K562 (cell line): ENCODE data around the gene FOXJ2. TPM values are rescaled to one million over a fixed set of nuclear protein-coding genes. Genes with fewer than 3 reads are reported as not detected.

Experiments
- ARNT ChIP-seq, 2 experiments: fragments of 450-650 bp; IDR thresholded peaks; 2 replicates each; pipeline ENCODE4 v1.6.1; 2016; ENCODE audit warnings: mild to moderate bottlenecking in 1 of 2
- ELF2 ChIP-seq: fragments of 250-450 bp; sonication (Bioruptor Pico); IDR thresholded peaks from 2 replicates; pipeline ENCODE4 v1.5.0; 2021; ENCODE audit warnings: mild to moderate bottlenecking
- EP300 ChIP-seq: IDR thresholded peaks from 2 replicates; pipeline ENCODE4 v1.6.1; 2012; ENCODE audit warnings: low read length, improper control_type of control experiment
- EP400 ChIP-seq: fragments of 450-650 bp; IDR thresholded peaks from 2 replicates; pipeline ENCODE4 v1.6.1; 2017; ENCODE audit warnings: antibody characterized with exemption, mild to moderate bottlenecking, moderate library complexity
- ERF ChIP-seq: fragments of 450-650 bp; formaldehyde crosslinking; IDR thresholded peaks from 2 replicates; pipeline ENCODE4 v1.4.0; 2020; ENCODE audit warnings: mild to moderate bottlenecking, mixed read lengths
- MEF2D ChIP-seq: conservative IDR thresholded peaks from 2 replicates; pipeline ENCODE4 v1.6.1; 2016; ENCODE audit warnings: low read depth, missing genetic modification characterization, missing compliant biosample characterization
- NR2C2 ChIP-seq, 2 experiments: fragments of 200-800 bp in 1 of 2; sonication (Bioruptor generic) in 1 of 2; sonication (generic) in 1 of 2; formaldehyde crosslinking in 1 of 2; IDR thresholded peaks; 2 replicates each; pipeline versions ENCODE4 v1.6.1 to v1.8.0; 2016 to 2022; ENCODE audit warnings: mild to moderate bottlenecking in 1 of 2, missing compliant biosample characterization in 1 of 2, missing genetic modification characterization in 1 of 2, missing genetic modification reagents in 1 of 2
- PYGO2 ChIP-seq: fragments of 450-650 bp; IDR thresholded peaks from 2 replicates; pipeline ENCODE4 v1.6.1; 2016; ENCODE audit warnings: mild to moderate bottlenecking, missing genetic modification characterization, moderate library complexity, missing compliant biosample characterization
- RREB1 ChIP-seq: fragments of 250-450 bp; sonication (Bioruptor Pico); IDR thresholded peaks from 2 replicates; pipeline ENCODE4 v1.4.0; 2020
- TCFL5 ChIP-seq: fragments of 250-450 bp; sonication (Bioruptor Pico); conservative IDR thresholded peaks from 2 replicates; pipeline ENCODE4 v1.6.1; 2021; ENCODE audit warnings: mild to moderate bottlenecking, moderate library complexity, matching md5 sums
- TRIM24 ChIP-seq, 2 experiments: fragments of 450-650 bp; IDR thresholded peaks; 2 replicates each; pipeline ENCODE4 v1.6.1; 2016
- ZBTB43 ChIP-seq: sonication (generic); formaldehyde crosslinking; IDR thresholded peaks from 2 replicates; pipeline ENCODE4 v1.8.0; 2023; ENCODE audit warnings: mild to moderate bottlenecking, missing genetic modification reagents
- ZNF133 ChIP-seq: fragments of 250-450 bp; sonication (Bioruptor Pico); IDR thresholded peaks from 2 replicates; pipeline ENCODE4 v1.4.0; 2020; ENCODE audit warnings: mild to moderate bottlenecking
- ZNF174 ChIP-seq: fragments of 250-450 bp; sonication (Bioruptor Pico); IDR thresholded peaks from 2 replicates; pipeline ENCODE4 v1.4.0; 2020; ENCODE audit warnings: mild to moderate bottlenecking
- ZNF280A ChIP-seq: fragments of 450-650 bp; IDR thresholded peaks from 2 replicates; pipeline ENCODE4 v1.6.1; 2018; ENCODE audit warnings: mild to moderate bottlenecking, low read depth; ENCODE audit not compliant: partially characterized antibody
- ZNF511 ChIP-seq: sonication (generic); formaldehyde crosslinking; IDR thresholded peaks from 2 replicates; pipeline ENCODE4 v1.8.0; 2022; ENCODE audit warnings: mild to moderate bottlenecking, missing genetic modification reagents
- polyA plus RNA-seq, 8 experiments: library from polyadenylated mRNA; depleted of rRNA in 4 of 8; stranded (reverse) in 5 of 8; unstranded in 3 of 8; fragments of >200 nt; fragmentation: Nextera tagmentation in 2 of 8; fragmentation: Illumina TruSeq in 1 of 8; extraction: Ambion mirVana in 2 of 8; extraction: Trizol in 1 of 8; gene quantifications; 2 replicates each; pipeline versions ENCODE4 v1.2.1 to v1.2.3, GENCODE V29; 2011 to 2014; ENCODE audit warnings: inconsistent platforms in 1 of 8, missing spikeins in 1 of 8
- total RNA-seq, 7 experiments: library from RNA; depleted of rRNA in 6 of 7; stranded (reverse); fragments of >200 nt in 6 of 7; fragmentation: Illumina TruSeq in 2 of 7; extraction: Trizol in 2 of 7; gene quantifications; 2 replicates each; pipeline versions ENCODE4 v1.2.1 to v1.2.3, GENCODE V29; 2011 to 2021; ENCODE audit warnings: low replicate concordance in 1 of 7
- TF ChIP-seq, protein P1 (sequence below), 2 experiments: IDR thresholded peaks; 2 replicates each; pipeline ENCODE4 v1.6.1; 2011; ENCODE audit warnings: borderline replicate concordance in 1 of 2, control low read depth in 1 of 2, low read depth in 1 of 2, low read length in 1 of 2, mild to moderate bottlenecking in 1 of 2, mixed read lengths in 1 of 2, moderate library complexity in 1 of 2; ENCODE audit not compliant: insufficient read depth in 1 of 2, insufficient read length in 1 of 2, poor library complexity in 1 of 2, severe bottlenecking in 1 of 2; ENCODE audit errors: extremely low read depth in 1 of 2

Gene FOXJ2
- total and polyA plus RNA-seq, 9 of the 15 experiments (the other 6 are each of a cell fraction or from before 2014, with no cell fraction given): 1.0 to 7.5 (median 2.4) TPM

DNA sequence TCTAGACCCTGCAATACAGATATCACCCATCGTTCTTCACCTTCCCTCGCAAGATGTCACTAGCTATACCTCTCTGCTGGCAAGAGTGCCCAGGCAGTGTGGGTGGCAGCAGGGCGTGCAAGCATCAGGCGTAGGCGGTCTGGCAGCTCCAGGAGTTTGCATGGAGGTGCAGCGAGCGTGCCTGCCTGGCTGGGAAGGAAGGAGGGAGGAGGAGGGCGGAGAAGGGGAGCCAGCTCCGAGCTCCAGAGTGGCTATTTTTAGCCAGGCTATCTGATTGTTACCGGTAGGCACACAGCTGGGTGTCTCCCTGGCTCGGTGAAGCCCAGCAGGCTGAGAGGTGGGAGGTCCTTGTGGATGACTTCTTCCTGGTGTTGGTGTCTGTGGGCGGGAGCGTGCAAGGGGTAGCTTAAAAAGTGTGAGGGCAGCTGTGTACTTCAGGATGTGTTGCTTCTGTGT is 6.2 kb downstream of the FOXJ2 start (continued):
- TF ChIP-seq ZNF280A: no peak
- no peak for TF ChIP-seq TCFL5 (CRISPR knock-in tag)
- TF ChIP-seq EP300: no peak
- no peak for TF ChIP-seq EP400
- no peak for TF ChIP-seq ZBTB43 (CRISPR knock-in tag)
- TF ChIP-seq RREB1 (CRISPR knock-in tag): no peak
- no peak for TF ChIP-seq ELF2 (CRISPR knock-in tag)
- TF ChIP-seq NR2C2 (CRISPR knock-in tag; IDR thresholded peaks at IDR 0.05): no peak
- TF ChIP-seq NR2C2 (tag; IDR thresholded peaks at IDR 0.05): no peak
- TF ChIP-seq, protein P1, sequence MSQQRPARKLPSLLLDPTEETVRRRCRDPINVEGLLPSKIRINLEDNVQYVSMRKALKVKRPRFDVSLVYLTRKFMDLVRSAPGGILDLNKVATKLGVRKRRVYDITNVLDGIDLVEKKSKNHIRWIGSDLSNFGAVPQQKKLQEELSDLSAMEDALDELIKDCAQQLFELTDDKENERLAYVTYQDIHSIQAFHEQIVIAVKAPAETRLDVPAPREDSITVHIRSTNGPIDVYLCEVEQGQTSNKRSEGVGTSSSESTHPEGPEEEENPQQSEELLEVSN (IDR thresholded peaks at IDR 0.05; ENCODE audit: borderline replicate concordance in 1 of 2, extremely low read depth in 1 of 2, insufficient read depth in 1 of 2, insufficient read length in 1 of 2, low read depth in 1 of 2, low read length in 1 of 2, poor library complexity in 1 of 2, severe bottlenecking in 1 of 2): peak in 1 of 2 experiments; percentile 11
- no peak for TF ChIP-seq ERF (CRISPR knock-in tag)
- no peak for TF ChIP-seq TRIM24 (IDR thresholded peaks at IDR 0.05)
- no peak for TF ChIP-seq ARNT (IDR thresholded peaks at IDR 0.05)
- no peak for TF ChIP-seq PYGO2 (tag)
- no peak for TF ChIP-seq ZNF511 (CRISPR knock-in tag)
- no peak for TF ChIP-seq ZNF133 (CRISPR knock-in tag)
- TF ChIP-seq MEF2D: peak; percentile 95
- TF ChIP-seq ZNF174: no peak
